Transverse colon (tissue), 4 donors: Measurements from ENCODE around the gene SLC12A3.

Experiments
- EP300 ChIP-seq: sonication (generic); formaldehyde crosslinking; IDR thresholded peaks from one replicate; pipeline ENCODE4 v1.6.1; 2017; ENCODE audit warnings: antibody characterized with exemption, low read depth
- POLR2A ChIP-seq: fragments of 450-650 bp; IDR thresholded peaks from one replicate; pipeline ENCODE4 v1.6.1; 2016; ENCODE audit warnings: antibody characterized with exemption, mild to moderate bottlenecking, moderate library complexity
- POLR2AphosphoS5 ChIP-seq, 3 donors: sonication (generic); formaldehyde crosslinking; IDR thresholded peaks; one replicate each; pipeline ENCODE4 v1.6.1; 2016; ENCODE audit warnings: antibody characterized with exemption in 3 of 3
- TF ChIP-seq, protein P1 (sequence below), 5 experiments: fragments of 200-600 bp in 3 of 5; fragments of 450-650 bp in 2 of 5; sonication (generic) in 3 of 5; IDR thresholded peaks; 1 replicate in 2 of 5; 2 replicates in 3 of 5; pipeline ENCODE4 v1.5.1; 2016 to 2017; ENCODE audit warnings: antibody characterized with exemption in 5 of 5, inconsistent platforms in 3 of 5, mild to moderate bottlenecking in 2 of 5, moderate library complexity in 1 of 5

DNA sequence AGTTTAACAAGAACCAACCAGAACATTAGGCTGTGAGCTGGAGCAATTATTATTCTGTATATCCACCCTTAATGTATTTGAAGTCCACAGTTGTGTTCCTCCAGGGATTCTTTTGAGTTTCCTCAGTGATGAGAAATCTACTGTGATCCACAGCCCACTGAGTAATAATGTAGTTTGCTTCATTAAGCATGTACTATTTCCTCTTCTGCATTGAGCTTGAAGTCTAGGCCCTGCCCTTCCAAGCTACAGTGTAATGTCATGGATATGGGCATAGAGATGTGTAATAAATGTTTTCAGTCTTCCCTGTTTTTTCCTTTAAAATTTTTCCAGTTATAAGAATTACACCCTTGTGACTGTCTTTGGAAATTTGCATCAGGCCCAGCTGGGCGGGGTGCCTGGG, 36.4 kb upstream of the SLC12A3 start:
- TF ChIP-seq, protein P1, sequence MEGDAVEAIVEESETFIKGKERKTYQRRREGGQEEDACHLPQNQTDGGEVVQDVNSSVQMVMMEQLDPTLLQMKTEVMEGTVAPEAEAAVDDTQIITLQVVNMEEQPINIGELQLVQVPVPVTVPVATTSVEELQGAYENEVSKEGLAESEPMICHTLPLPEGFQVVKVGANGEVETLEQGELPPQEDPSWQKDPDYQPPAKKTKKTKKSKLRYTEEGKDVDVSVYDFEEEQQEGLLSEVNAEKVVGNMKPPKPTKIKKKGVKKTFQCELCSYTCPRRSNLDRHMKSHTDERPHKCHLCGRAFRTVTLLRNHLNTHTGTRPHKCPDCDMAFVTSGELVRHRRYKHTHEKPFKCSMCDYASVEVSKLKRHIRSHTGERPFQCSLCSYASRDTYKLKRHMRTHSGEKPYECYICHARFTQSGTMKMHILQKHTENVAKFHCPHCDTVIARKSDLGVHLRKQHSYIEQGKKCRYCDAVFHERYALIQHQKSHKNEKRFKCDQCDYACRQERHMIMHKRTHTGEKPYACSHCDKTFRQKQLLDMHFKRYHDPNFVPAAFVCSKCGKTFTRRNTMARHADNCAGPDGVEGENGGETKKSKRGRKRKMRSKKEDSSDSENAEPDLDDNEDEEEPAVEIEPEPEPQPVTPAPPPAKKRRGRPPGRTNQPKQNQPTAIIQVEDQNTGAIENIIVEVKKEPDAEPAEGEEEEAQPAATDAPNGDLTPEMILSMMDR (IDR thresholded peaks at IDR 0.05), result no peak
- no peak for TF ChIP-seq POLR2AphosphoS5 (IDR thresholded peaks at IDR 0.05)
- TF ChIP-seq POLR2A, result no peak
- no peak for TF ChIP-seq EP300
